Erythroblast (primary cell): Measurements from ENCODE around the gene SLC35F1.

Experiments used
- GATA1 ChIP-seq: IDR thresholded peaks from 2 replicates; pipeline ENCODE4 v1.6.1; 2011; ENCODE audit warnings: low read depth, mild to moderate bottlenecking, control low read depth, low read length, moderate library complexity
- POLR2A ChIP-seq: IDR thresholded peaks from 2 replicates; pipeline ENCODE4 v1.6.1; 2011; ENCODE audit warnings: mild to moderate bottlenecking, low read length

GRCh38 chr6:117958536-117958935, 51.5 kb downstream of the SLC35F1 start:
- TF ChIP-seq POLR2A (no peak), GATA1 (no peak)
